ENCODE results near the gene ASB15.

The ASB15 gene

DNA sequence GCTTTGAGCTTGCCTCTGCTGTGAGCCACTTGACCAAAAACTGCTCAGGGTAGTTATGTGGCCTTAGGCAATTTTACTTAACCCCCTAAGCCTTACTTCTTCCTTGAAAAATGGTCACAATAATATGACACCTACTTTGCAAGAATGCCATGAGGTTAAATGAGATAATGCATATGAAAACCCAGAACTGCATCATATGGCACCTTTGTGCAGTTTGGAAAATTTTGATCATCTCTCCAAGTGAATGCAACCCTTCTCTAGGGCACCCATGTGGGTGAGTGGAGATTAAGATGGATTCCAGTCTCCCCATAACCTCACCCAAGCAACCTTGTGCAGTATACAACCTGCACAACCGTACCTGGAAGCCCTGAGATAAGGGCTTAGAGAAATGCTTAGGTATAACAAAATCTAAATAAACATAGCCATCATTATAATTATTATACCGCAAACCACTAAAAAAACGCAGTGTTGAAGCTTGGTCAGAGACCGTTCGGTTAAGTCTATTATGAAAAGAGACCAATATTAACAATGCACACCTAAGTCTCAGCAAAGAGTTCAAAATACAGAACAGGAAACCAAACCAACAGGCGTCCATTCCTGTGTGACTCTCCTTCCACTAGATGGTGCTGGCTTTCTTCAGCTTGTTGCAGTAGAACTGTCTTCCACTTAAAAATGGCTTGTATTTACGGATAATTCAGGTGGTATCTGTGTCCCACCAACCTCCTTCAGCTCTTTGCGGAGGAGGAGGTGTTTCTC, 21.0 kb upstream of the ASB15 start:
- TF ChIP-seq RAD21 (IDR thresholded peaks at IDR 0.05; ENCODE audit: low read depth) = peak; percentile 70
- no peak for TF ChIP-seq TEAD4 (IDR thresholded peaks at IDR 0.05)

DNA sequence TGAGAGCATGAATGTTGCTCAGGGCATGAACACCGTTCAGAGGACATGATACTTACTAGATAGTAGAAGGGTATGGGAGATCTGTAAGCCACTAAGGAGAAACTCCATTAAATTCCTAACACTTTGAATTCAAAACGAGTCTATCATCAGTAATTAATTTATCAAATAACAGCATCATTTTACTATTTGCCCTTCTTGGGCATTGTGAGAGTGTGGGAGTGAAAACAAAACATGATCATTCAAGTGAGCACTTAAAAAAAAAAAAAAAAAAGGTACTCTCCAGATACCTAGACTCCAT, 20.5 kb upstream of the ASB15 start:
- TF ChIP-seq FOXM1 (IDR thresholded peaks at IDR 0.05; ENCODE audit: borderline replicate concordance, low read depth) (no peak), TEAD4 (IDR thresholded peaks at IDR 0.05) (no peak), EGR1 (IDR thresholded peaks at IDR 0.05) (no peak), EP300 (IDR thresholded peaks at IDR 0.05; ENCODE audit: borderline replicate concordance) (no peak), TCF12 (IDR thresholded peaks at IDR 0.05; ENCODE audit: low read depth) (no peak), CEBPB (IDR thresholded peaks at IDR 0.05) (no peak), RAD21 (IDR thresholded peaks at IDR 0.05; ENCODE audit: low read depth) (no peak), MAX (IDR thresholded peaks at IDR 0.05) (no peak), TAF1 (IDR thresholded peaks at IDR 0.05; ENCODE audit: low read depth) (no peak), NFIC (IDR thresholded peaks at IDR 0.05) (no peak), YY1 (IDR thresholded peaks at IDR 0.05; ENCODE audit: low read depth) (no peak), ZBTB7A (IDR thresholded peaks at IDR 0.05; ENCODE audit: low read depth) (no peak), CREB1 (IDR thresholded peaks at IDR 0.05; ENCODE audit: low read depth) (no peak)
- TF ChIP-seq, protein P1, sequence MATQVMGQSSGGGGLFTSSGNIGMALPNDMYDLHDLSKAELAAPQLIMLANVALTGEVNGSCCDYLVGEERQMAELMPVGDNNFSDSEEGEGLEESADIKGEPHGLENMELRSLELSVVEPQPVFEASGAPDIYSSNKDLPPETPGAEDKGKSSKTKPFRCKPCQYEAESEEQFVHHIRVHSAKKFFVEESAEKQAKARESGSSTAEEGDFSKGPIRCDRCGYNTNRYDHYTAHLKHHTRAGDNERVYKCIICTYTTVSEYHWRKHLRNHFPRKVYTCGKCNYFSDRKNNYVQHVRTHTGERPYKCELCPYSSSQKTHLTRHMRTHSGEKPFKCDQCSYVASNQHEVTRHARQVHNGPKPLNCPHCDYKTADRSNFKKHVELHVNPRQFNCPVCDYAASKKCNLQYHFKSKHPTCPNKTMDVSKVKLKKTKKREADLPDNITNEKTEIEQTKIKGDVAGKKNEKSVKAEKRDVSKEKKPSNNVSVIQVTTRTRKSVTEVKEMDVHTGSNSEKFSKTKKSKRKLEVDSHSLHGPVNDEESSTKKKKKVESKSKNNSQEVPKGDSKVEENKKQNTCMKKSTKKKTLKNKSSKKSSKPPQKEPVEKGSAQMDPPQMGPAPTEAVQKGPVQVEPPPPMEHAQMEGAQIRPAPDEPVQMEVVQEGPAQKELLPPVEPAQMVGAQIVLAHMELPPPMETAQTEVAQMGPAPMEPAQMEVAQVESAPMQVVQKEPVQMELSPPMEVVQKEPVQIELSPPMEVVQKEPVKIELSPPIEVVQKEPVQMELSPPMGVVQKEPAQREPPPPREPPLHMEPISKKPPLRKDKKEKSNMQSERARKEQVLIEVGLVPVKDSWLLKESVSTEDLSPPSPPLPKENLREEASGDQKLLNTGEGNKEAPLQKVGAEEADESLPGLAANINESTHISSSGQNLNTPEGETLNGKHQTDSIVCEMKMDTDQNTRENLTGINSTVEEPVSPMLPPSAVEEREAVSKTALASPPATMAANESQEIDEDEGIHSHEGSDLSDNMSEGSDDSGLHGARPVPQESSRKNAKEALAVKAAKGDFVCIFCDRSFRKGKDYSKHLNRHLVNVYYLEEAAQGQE (IDR thresholded peaks at IDR 0.05; ENCODE audit: low read depth) = no peak
- TF ChIP-seq, protein P2, sequence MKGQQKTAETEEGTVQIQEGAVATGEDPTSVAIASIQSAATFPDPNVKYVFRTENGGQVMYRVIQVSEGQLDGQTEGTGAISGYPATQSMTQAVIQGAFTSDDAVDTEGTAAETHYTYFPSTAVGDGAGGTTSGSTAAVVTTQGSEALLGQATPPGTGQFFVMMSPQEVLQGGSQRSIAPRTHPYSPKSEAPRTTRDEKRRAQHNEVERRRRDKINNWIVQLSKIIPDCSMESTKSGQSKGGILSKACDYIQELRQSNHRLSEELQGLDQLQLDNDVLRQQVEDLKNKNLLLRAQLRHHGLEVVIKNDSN (IDR thresholded peaks at IDR 0.05) = no peak

DNA sequence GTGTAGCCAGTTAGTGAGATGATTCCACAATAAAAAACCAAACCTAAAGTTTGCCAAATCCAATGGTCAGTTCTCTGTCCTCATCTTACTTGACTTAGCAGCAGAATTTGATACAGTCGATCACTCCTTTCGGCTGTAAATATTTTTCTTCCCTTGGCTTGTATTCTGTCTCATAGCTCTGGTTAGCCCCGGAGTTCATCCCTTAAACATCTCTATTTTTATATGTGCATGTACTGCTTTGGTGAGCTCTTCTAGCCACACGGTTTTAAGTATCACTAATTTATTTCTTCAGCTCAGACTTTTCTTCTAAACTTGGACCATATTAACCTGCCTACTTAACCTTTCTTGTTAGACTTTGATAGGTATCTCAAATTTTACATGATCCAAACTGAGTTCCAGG, 17.8 kb upstream of the ASB15 start:
- no peak for TF ChIP-seq EGR1 (IDR thresholded peaks at IDR 0.05)
- TF ChIP-seq CREB1 (IDR thresholded peaks at IDR 0.05; ENCODE audit: low read depth) = no peak
- no peak for TF ChIP-seq YY1 (IDR thresholded peaks at IDR 0.05; ENCODE audit: low read depth)
- no peak for TF ChIP-seq RAD21 (IDR thresholded peaks at IDR 0.05; ENCODE audit: low read depth)
- no peak for TF ChIP-seq MAX (IDR thresholded peaks at IDR 0.05)
- TF ChIP-seq CEBPB (IDR thresholded peaks at IDR 0.05) = no peak
- TF ChIP-seq, protein P2 (IDR thresholded peaks at IDR 0.05) = no peak
- no peak for TF ChIP-seq TEAD4 (IDR thresholded peaks at IDR 0.05)
- no peak for TF ChIP-seq EP300 (IDR thresholded peaks at IDR 0.05; ENCODE audit: borderline replicate concordance)
- no peak for TF ChIP-seq ZBTB7A (IDR thresholded peaks at IDR 0.05; ENCODE audit: low read depth)
- no peak for TF ChIP-seq NFIC (IDR thresholded peaks at IDR 0.05)

DNA sequence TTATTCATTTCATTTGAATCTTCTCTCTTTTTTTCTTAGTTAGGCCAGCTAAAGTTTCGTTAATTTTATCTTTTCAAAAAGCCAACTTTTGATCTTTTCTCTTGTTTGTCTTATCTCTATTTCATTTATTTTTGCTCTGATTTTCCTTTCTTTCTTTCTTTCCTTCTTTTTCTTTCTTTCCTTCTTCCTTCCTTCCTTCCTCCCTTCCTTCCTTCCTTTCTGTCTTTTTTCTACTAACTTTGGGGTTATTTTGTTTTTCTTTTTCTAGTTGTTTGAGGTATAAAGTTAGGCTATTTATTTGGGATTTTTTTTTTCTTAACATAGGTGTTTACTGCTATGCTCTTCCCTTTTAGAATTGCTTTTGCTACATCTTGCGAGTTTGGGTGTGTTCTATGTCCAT, 13.2 kb upstream of the ASB15 start:
- no peak for TF ChIP-seq TEAD4 (IDR thresholded peaks at IDR 0.05)
- no peak for TF ChIP-seq TCF12 (IDR thresholded peaks at IDR 0.05; ENCODE audit: low read depth)
- no peak for TF ChIP-seq ZBTB7A (IDR thresholded peaks at IDR 0.05; ENCODE audit: low read depth)
- TF ChIP-seq CREB1 (IDR thresholded peaks at IDR 0.05; ENCODE audit: low read depth) = no peak
- no peak for TF ChIP-seq TAF1 (IDR thresholded peaks at IDR 0.05; ENCODE audit: low read depth)
- no peak for TF ChIP-seq EGR1 (IDR thresholded peaks at IDR 0.05)
- TF ChIP-seq, protein P2 (IDR thresholded peaks at IDR 0.05) = no peak

DNA sequence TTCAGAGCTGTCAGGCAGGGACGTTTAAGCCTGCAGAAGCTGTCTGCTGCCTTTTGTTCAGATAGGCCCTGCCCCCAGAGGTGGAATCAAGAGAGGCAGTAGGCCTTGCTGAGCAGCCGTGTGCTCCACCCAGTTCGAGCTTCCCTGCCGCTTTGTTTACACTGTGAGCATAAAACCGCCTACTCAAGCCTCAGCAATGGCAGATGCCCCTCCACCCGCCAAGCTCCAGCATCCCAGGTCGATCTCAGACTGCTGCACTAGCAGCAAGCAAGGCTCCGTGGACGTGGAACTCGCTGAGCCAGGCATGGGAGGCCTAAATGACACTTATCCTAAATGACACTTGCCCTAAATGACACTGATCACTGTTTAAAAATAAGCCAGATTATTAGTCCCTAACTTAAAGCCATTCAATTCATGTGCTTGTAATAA, 6.8 kb upstream of the ASB15 start:
- TF ChIP-seq TEAD4 (IDR thresholded peaks at IDR 0.05) (no peak), EGR1 (IDR thresholded peaks at IDR 0.05) (no peak), CEBPB (IDR thresholded peaks at IDR 0.05) (no peak), EP300 (IDR thresholded peaks at IDR 0.05; ENCODE audit: borderline replicate concordance) (no peak), RAD21 (IDR thresholded peaks at IDR 0.05; ENCODE audit: low read depth) (no peak), CREB1 (IDR thresholded peaks at IDR 0.05; ENCODE audit: low read depth) (no peak), FOXM1 (IDR thresholded peaks at IDR 0.05; ENCODE audit: borderline replicate concordance, low read depth) (no peak), ZBTB7A (IDR thresholded peaks at IDR 0.05; ENCODE audit: low read depth) (no peak), YY1 (IDR thresholded peaks at IDR 0.05; ENCODE audit: low read depth) (no peak), NFIC (IDR thresholded peaks at IDR 0.05) (no peak)
- TF ChIP-seq, protein P2 (IDR thresholded peaks at IDR 0.05) = no peak
- TF ChIP-seq, protein P1 (IDR thresholded peaks at IDR 0.05; ENCODE audit: low read depth) = no peak

Measured in Ishikawa (cell line).